A549 treated with DMSO at 1 μM for 4 hours (cell line): ENCODE measurements around the gene NDUFB1. TPM values are rescaled to one million over a fixed set of nuclear protein-coding genes. Genes with fewer than 3 reads are reported as not detected.

Experiments
- total RNA-seq: library from RNA; stranded (reverse); fragments of 200-300 nt; extraction: Qiagen RNA extraction; gene quantifications from 5 replicates; pipeline ENCODE4 v1.2.3, GENCODE V29; 2022; ENCODE audit warnings: low read depth

NDUFB1 gene
- 302 to 416 TPM (median 335 TPM) in 5 replicates for total RNA-seq

DNA sequence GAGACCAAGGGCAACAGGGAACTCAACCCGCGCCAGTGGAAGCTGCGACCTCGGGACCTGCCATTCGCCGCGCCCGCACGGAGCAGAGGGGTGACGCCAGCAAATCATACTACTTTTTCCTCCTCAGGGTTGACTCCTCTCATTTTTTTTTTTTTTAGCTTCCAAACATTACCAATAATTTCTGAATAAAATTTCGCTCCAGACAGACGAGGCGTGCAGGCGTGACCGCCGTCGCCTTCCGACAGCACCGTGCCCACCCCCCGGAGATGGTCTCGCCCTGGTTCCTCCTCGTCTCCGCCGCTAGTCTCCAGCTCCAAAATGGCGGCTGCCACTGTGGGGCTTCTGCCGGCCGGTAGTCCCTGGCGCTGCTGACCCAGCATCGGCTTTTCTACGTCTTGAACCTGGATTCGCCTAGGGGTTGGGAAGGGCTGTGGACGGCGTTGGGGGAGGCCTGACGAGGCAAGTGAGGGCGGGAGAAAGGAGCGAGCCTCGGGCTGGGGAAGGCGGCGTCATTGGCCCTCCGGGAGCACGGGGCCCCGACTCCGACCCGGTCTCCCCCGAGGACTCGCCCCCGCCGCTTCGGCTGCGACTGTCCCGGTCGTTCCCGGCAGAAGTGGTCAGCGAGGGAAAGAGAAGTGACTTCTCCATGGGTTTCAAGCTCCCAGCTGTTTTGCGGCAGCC lies at the start of gene NDUFB1, which contains the start of gene CPSF2:
NDUFB1 (minus strand) TSS at position 37 of the 681 bp plus-strand sequence. CDS start 4,069 bp downstream, outside the sequence.
CPSF2 (plus strand) TSS at position 300 of the 681 bp plus-strand sequence. CDS start 9,016 bp downstream, outside the sequence.

DNA sequence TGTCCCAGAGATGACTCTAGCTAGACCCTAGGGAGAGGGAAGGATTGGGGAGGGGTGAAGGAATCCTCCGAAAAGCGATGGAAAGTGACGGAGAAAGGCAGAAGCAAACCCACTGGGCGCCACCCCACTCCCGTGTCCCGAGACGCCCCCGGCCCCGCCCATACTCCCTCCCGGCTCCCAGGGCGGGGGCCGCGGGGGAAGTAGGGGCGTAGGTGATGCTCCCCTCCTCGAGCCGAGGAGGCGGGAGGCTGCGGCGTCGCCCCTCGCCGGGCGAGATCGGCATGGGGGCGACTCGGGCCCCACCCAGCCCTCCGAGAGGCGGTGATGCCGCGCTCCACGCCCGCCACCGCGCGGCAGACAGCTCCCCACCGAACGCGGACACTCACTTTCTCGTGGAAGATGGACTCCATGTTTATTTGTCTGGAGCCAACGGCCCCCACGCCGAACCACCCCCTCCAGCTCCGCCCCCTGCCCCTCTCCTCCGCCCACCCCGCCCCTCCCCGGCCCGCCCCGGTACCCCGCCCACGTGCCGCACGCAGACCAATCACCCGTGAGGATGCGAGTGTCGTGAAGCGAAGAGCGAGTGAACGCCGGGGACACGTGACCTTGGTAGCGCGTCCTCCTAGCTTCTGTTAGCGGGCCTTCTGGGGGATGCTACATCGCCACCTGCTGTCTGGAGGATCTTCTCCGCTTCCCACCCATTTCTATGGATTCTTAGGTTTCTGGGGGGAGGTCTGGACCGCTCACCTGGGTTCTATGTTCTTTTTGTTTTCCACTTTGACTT lies 15.2 kb downstream of the NDUFB1 start, which contains the start of gene ATXN3:
ATXN3 (minus strand) TSS at position 440 of the 784 bp plus-strand sequence; CDS start at position 410, 30 bp downstream.

Other genes with a start within 250 kb of the NDUFB1 start
- 2.0 to 2.7 TPM (median 2.4 TPM) in 5 replicates for gene FBLN5, start 174.0 kb downstream of the NDUFB1 start, total RNA-seq
- 5.8 to 12.4 TPM (median 11.3 TPM) in 5 replicates for gene TRIP11, start 81.6 kb downstream of the NDUFB1 start, total RNA-seq
- gene ATXN3, start 15.1 kb downstream of the NDUFB1 start, total RNA-seq = 23.1 to 29.7 TPM (median 24.7 TPM) in 5 replicates
- 36.7 to 54.2 TPM (median 43.1 TPM) in 5 replicates for gene CPSF2, start 263 bp upstream of the NDUFB1 start, total RNA-seq
- gene SLC24A4, start 201.5 kb upstream of the NDUFB1 start, total RNA-seq = 0.13 to 0.41 TPM (median 0.23 TPM) in 5 replicates